B cell (primary cell): ENCODE results near the gene NCAPG2. TPM values are rescaled to one million over a fixed set of nuclear protein-coding genes. Genes with fewer than 3 reads are reported as not detected.

ENCODE experiments used
- ATAC-seq: fragments of 200-7000 bp; cut with Tn5 transposase; one replicate; pipeline ENCODE4 v1.10.0; 2021; ENCODE audit warnings: low read depth, mild to moderate bottlenecking, moderate number of reproducible peaks, moderate library complexity
- CTCF ChIA-PET: fragments of 350-600 bp; sonication (Branson Sonifier 250); formaldehyde crosslinking; loops from one replicate; lab custom pipeline; 2021; ENCODE audit warnings: antibody characterized with exemption, inconsistent platforms; lab: Charles Lee
- POLR2A ChIA-PET: fragments of 350-600 bp; sonication (Branson Sonifier 250); formaldehyde crosslinking; loops from one replicate; lab custom pipeline; 2021; ENCODE audit warnings: antibody characterized with exemption; lab: Charles Lee
- DNase-seq: peaks from one replicate; pipeline ENCODE4 v3.0.0; 2013
- H2AFZ ChIP-seq: 2 replicates; pipeline ENCODE4 v1.6.1; 2012; ENCODE audit warnings: mild to moderate bottlenecking, low read depth, low read length; ENCODE audit not compliant: insufficient read depth, poor library complexity, severe bottlenecking
- H3K27ac ChIP-seq, 2 donors: 1 replicate in 1 of 2; 2 replicates in 1 of 2; pipeline ENCODE4 v1.5.1; 2012 to 2013; ENCODE audit warnings: low read length in 2 of 2, mild to moderate bottlenecking in 2 of 2, moderate library complexity in 1 of 2
- H3K27me3 ChIP-seq, 4 experiments: fragments of 200-600 bp in 1 of 4; sonication (generic) in 1 of 4; replicated peaks in 1 of 4; 1 replicate in 2 of 4; 2 replicates in 2 of 4; pipeline versions ENCODE4 v1.6.1 to v1.7.0; 2013 to 2016; ENCODE audit warnings: low read length in 3 of 4, mild to moderate bottlenecking in 2 of 4, mixed read lengths in 1 of 4, moderate library complexity in 1 of 4; ENCODE audit not compliant: insufficient read depth in 4 of 4, control insufficient read depth in 3 of 4; ENCODE audit errors: control extremely low read depth in 1 of 4
- H3K36me3 ChIP-seq, 2 experiments: replicated peaks in 1 of 2; 1 replicate in 1 of 2; 2 replicates in 1 of 2; pipeline versions ENCODE4 v1.6.1 to v1.7.1; 2013; ENCODE audit warnings: low read length in 1 of 2; ENCODE audit not compliant: insufficient read depth in 2 of 2, control insufficient read depth in 1 of 2; ENCODE audit errors: control extremely low read depth in 1 of 2, extremely low read depth in 1 of 2
- H3K4me1 ChIP-seq, 2 donors: fragments of 200-600 bp in 1 of 2; sonication (generic) in 1 of 2; 1 replicate in 1 of 2; 2 replicates in 1 of 2; pipeline versions ENCODE4 v1.5.1 to v1.6.1; 2013 to 2017; ENCODE audit warnings: low read length in 2 of 2; ENCODE audit not compliant: control insufficient read depth in 2 of 2, insufficient read depth in 2 of 2
- H3K4me2 ChIP-seq: replicated peaks from 2 replicates; pipeline ENCODE3; 2012; ENCODE audit warnings: mild to moderate bottlenecking, low read depth, low read length; ENCODE audit not compliant: poor library complexity, severe bottlenecking
- H3K4me3 ChIP-seq, 5 experiments: fragments of 200-600 bp in 1 of 5; sonication (generic) in 1 of 5; 1 replicate in 3 of 5; 2 replicates in 2 of 5; pipeline versions ENCODE4 v1.5.1 to v1.7.0; 2011 to 2016; ENCODE audit warnings: low read length in 4 of 5, mild to moderate bottlenecking in 4 of 5, low read depth in 2 of 5, control low read depth in 1 of 5, moderate library complexity in 1 of 5; ENCODE audit not compliant: insufficient read depth in 1 of 5; ENCODE audit errors: control extremely low read depth in 1 of 5, extremely low read depth in 1 of 5
- H3K79me2 ChIP-seq: fragments of 200-600 bp; sonication (generic); one replicate; pipeline ENCODE4 v1.6.0; 2016; ENCODE audit warnings: low read length; ENCODE audit not compliant: control insufficient read depth, insufficient read depth
- H3K9ac ChIP-seq: fragments of 200-600 bp; sonication (generic); 2 replicates; pipeline ENCODE4 v1.6.1; 2017; ENCODE audit warnings: mild to moderate bottlenecking, low read length, moderate library complexity
- H3K9me3 ChIP-seq, 3 donors: one replicate each; pipeline versions ENCODE4 v1.6.1 to v1.7.1; 2013; ENCODE audit warnings: low read length in 2 of 3; ENCODE audit not compliant: control insufficient read depth in 2 of 3, insufficient read depth in 1 of 3; ENCODE audit errors: control extremely low read depth in 1 of 3
- H4K20me1 ChIP-seq: 2 replicates; pipeline ENCODE4 v1.6.0; 2012; ENCODE audit warnings: mild to moderate bottlenecking, low read length; ENCODE audit not compliant: insufficient read depth, control insufficient read depth, poor library complexity, severe bottlenecking
- H3K27ac Mint-ChIP-seq: one replicate; pipeline ENCODE4 v1.8.0; 2021; ENCODE audit warnings: mixed read lengths
- H3K27me3 Mint-ChIP-seq: one replicate; pipeline ENCODE4 v1.8.0; 2021; ENCODE audit warnings: mixed read lengths
- H3K4me1 Mint-ChIP-seq: one replicate; pipeline ENCODE4 v1.8.0; 2021; ENCODE audit warnings: mixed read lengths
- H3K4me3 Mint-ChIP-seq: one replicate; pipeline ENCODE4 v1.8.0; 2021; ENCODE audit warnings: mixed read lengths
- H3K9me3 Mint-ChIP-seq: one replicate; pipeline ENCODE4 v1.8.0; 2022; ENCODE audit warnings: mixed read lengths; ENCODE audit not compliant: insufficient read depth
- EZH2 ChIP-seq: IDR thresholded peaks from 2 replicates; pipeline ENCODE4 v1.6.1; 2012; ENCODE audit warnings: borderline replicate concordance, low read depth, mild to moderate bottlenecking, moderate library complexity, low read length; ENCODE audit not compliant: insufficient read depth, poor library complexity, severe bottlenecking
- WGBS: methylation state at CpG from one replicate; pipeline ENCODE4 v1.1.5; 2013; ENCODE audit warnings: missing lambda C conversion rate; ENCODE audit not compliant: insufficient coverage; 5-methylcytosine and 5-hydroxymethylcytosine counted together
- intact Hi-C: fragments of 100-400 bp; cut with micrococcal nuclease; formaldehyde crosslinking; loops from one replicate; pipeline ENCODE4 v1.10.0; 2022
- polyA plus RNA-seq: library from polyadenylated mRNA; depleted of rRNA; stranded (reverse); fragments of >200 nt; gene quantifications from 2 replicates; pipeline ENCODE4 v1.2.3, GENCODE V29; 2012
- total RNA-seq, 2 donors: library from RNA; stranded (reverse); fragments of 120-200 nt in 1 of 2; gene quantifications; 1 replicate in 1 of 2; 2 replicates in 1 of 2; pipeline versions ENCODE4 v1.2.3 to v1.2.4, GENCODE V29; 2013 to 2022
- TF ChIP-seq, protein P1 (sequence below): fragments of 200-600 bp; IDR thresholded peaks from one replicate; pipeline ENCODE4 v1.8.0; 2022; ENCODE audit warnings: antibody characterized with exemption, mild to moderate bottlenecking

The NCAPG2 gene
- total and polyA plus RNA-seq, 2 donors (not counting 1 experiment from before 2014, with no cell fraction given), result 2.9 to 9.8 TPM

DNA sequence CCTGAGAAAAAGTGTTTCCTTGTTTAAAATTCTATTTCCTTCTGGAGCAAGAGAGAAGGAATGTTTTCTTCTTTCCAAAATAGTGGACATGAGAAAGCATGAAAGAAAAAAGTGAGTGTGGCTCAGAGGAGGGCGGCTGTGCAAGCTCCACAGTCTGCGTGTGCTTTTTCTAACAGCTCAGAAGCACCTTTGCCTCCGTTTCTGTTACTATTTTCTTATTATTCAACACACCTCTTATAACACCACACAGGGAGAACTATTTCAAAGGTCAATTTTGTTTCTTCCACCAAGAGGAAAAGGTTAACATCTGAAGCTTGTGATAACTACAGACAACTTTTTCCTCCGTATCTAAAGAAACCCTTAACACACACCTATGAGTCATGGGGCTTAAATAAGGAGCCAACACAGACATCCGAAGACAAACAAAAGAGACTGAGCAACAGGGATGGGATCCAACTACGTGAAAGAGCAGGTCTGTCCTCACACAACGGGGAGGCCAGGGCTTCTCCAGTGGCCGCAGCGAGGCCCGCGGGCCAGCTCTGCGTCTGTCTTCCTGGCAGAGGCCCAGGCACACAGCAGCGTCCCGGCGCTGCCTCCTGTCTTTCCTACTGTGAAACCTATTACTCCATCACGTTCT, 36.2 kb upstream of the NCAPG2 start:
- no peak overlapping the region for H3K27ac ChIP-seq
- intact Hi-C loops, result no loop called here
- no peaks in the 10 kb centered on the region for H3K79me2 ChIP-seq
- Mint-ChIP-seq H3K9me3 (no peaks in the 10 kb centered on the region), H3K4me1 (no peaks in the 10 kb centered on the region), H3K27me3 (no peaks in the 10 kb centered on the region), H3K27ac (no peak overlapping the region), H3K4me3 (no peak overlapping the region)
- ChIA-PET POLR2A (no interaction called here), CTCF (no interaction called here)
- H3K4me3 ChIP-seq, result no peak overlapping the region
- H2AFZ ChIP-seq, result no peak overlapping the region
- DNase-seq (no peak), ATAC-seq (no peak)
- H4K20me1 ChIP-seq, result no peaks in the 10 kb centered on the region
- no peaks in the 10 kb centered on the region for H3K9me3 ChIP-seq
- no peak overlapping the region for H3K4me2 ChIP-seq
- peaks cover 8 to 62% of the 10 kb centered on the region in 2 experiments for H3K36me3 ChIP-seq
- no peak overlapping the region for H3K9ac ChIP-seq
- H3K4me1 ChIP-seq, result no peaks in the 10 kb centered on the region
- H3K27me3 ChIP-seq, result no peaks in the 10 kb centered on the region
- WGBS, result 99% methylated on average over 15 of the region's 16 CpGs
- TF ChIP-seq, protein P1, sequence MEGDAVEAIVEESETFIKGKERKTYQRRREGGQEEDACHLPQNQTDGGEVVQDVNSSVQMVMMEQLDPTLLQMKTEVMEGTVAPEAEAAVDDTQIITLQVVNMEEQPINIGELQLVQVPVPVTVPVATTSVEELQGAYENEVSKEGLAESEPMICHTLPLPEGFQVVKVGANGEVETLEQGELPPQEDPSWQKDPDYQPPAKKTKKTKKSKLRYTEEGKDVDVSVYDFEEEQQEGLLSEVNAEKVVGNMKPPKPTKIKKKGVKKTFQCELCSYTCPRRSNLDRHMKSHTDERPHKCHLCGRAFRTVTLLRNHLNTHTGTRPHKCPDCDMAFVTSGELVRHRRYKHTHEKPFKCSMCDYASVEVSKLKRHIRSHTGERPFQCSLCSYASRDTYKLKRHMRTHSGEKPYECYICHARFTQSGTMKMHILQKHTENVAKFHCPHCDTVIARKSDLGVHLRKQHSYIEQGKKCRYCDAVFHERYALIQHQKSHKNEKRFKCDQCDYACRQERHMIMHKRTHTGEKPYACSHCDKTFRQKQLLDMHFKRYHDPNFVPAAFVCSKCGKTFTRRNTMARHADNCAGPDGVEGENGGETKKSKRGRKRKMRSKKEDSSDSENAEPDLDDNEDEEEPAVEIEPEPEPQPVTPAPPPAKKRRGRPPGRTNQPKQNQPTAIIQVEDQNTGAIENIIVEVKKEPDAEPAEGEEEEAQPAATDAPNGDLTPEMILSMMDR, result no peak
- no peak for TF ChIP-seq EZH2

DNA sequence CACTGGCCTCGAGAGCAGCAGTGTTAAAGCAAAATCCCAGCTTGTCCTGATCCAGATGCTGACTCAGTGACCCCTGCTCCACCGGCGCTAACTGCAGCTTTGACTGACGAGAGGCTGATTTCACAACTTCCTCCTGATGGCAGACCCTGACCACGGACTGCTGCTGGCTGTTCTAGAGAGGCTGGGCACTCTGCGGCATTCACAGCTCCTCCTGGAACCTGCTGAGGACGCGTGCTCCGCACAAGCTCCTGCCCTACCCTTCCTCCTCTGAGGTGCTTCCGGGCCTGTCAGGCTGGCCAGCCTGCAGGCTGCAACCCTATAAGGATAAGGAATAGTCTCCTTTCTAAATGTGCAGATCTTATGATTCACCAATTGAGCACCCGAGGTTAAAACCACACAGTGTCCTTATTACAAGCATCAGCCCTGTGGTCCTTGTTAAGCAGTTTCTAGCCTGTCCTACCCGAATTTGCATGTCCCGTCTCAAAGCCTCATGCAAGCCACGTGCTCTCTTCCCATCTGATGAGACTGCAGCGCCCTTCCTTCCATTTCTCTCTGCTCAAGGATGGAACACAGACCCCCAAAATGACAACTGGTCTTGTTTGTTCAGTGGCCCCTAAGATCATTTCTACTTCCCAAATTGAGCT, 35.5 kb upstream of the NCAPG2 start:
- Histone ChIP-seq H3K4me1 (no peaks in the 10 kb centered on the region), H3K4me3 (no peak overlapping the region), H3K79me2 (no peaks in the 10 kb centered on the region), H4K20me1 (no peaks in the 10 kb centered on the region), H3K4me2 (no peak overlapping the region), H3K36me3 (peaks cover 8 to 63% of the 10 kb centered on the region in 2 experiments), H3K9me3 (no peaks in the 10 kb centered on the region), H3K27ac (no peak overlapping the region), H2AFZ (no peak overlapping the region), H3K27me3 (no peaks in the 10 kb centered on the region), H3K9ac (no peak overlapping the region)
- 50% methylated on average over 14 of the region's 15 CpGs for WGBS
- H3K27me3 Mint-ChIP-seq, result no peaks in the 10 kb centered on the region
- DNase-seq, result no peak
- intact Hi-C loops, result no loop called here
- TF ChIP-seq, protein P1, result no peak
- no peak for TF ChIP-seq EZH2
- H3K27ac Mint-ChIP-seq, result no peak overlapping the region
- H3K4me3 Mint-ChIP-seq, result no peak overlapping the region
- CTCF ChIA-PET, result no interaction called here
- no peak for ATAC-seq
- no peaks in the 10 kb centered on the region for H3K9me3 Mint-ChIP-seq
- no peaks in the 10 kb centered on the region for H3K4me1 Mint-ChIP-seq
- POLR2A ChIA-PET, result no interaction called here
